Raji (cell line): ENCODE measurements around the gene ADCY3.

Experiments used
- POLR2A ChIP-seq: IDR thresholded peaks from 2 replicates; pipeline ENCODE4 v1.6.1; 2011; ENCODE audit warnings: low read depth, low read length, control low read depth; ENCODE audit not compliant: insufficient read depth

Gene ADCY3

GRCh38 chr2:24920098-24920808, at the start of gene ADCY3:
TSS of gene ADCY3 (minus strand) at chr2:24920237. CDS start at chr2:24918987, 1,250 bp downstream.
- no peak; the same call in none of the 2 replicates for TF ChIP-seq POLR2A

GRCh38 chr2:24969784-24970183, 49.7 kb upstream of the ADCY3 start:
- TF ChIP-seq POLR2A, result no peak

DNA sequence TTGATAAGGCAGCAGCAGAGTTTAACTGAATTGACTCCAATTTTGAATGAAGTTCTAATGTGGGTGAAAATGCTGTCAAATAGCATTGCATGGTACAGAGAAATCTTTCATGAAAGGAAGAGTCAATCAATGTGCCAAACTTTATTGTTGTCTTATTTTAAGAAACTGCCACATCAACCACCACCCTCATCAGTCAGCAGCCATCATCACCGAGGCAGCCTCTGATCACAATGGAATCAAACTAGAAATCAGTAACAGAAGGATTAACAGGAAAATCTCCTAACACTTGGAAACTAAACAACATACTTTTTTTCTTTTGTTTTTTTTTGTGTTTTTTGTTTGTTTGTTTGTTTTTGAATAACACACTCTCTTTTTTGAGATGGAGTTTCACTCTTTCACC, 41.9 kb upstream of the ADCY3 start:
- no peak for TF ChIP-seq POLR2A

DNA sequence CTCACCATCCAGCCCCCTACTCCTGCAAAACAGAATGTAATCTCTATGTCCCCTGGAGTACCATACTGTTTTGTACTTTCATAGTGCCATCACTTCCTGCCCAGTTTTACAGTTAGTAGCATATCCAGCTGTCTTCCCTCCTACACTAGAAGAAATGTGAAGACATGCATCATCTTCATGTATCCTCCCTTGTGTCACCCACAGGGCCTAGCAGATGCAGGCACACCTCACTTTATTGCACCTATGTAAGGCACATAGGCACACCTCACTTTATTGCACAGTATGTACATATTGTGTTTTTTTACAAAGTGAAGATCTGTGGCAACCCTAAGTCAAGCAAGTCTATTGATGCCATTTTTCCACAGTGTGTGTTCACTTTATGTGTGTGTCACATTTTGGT, 39.7 kb upstream of the ADCY3 start:
- TF ChIP-seq POLR2A, result no peak

GRCh38 chr2:24958411-24958935, 38.4 kb upstream of the ADCY3 start:
- no peak for TF ChIP-seq POLR2A

- no peak for TF ChIP-seq POLR2A
Measured at GRCh38 chr2:24957976-24958375, 37.9 kb upstream of the ADCY3 start.

GRCh38 chr2:24957221-24957620, 37.2 kb upstream of the ADCY3 start:
- no peak for TF ChIP-seq POLR2A

GRCh38 chr2:24955921-24956320, 35.9 kb upstream of the ADCY3 start:
- TF ChIP-seq POLR2A, result no peak

- no peak for TF ChIP-seq POLR2A
Measured at GRCh38 chr2:24955232-24955631, 35.2 kb upstream of the ADCY3 start.

GRCh38 chr2:24950102-24950501, 30.1 kb upstream of the ADCY3 start:
- no peak for TF ChIP-seq POLR2A

DNA sequence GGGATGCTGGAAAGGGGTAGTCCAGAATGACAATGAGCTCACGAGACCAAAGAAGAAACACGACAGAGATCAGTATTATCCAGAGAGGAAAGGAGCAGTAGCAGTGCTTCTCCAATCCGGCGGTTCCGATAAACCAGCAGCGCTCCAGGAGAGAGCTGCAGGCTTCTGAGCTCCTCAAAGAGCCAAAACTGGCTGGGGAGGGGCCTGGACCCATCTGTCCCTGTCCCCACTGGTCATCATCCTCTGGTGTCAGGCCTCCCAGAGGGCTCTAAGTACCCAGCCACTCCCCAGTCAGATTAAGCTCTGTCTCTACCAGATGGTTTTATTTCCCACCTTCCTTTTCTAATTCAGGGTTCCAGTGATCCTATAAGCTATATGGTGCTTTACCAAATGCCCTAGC, 28.5 kb upstream of the ADCY3 start:
- no peak for TF ChIP-seq POLR2A

DNA sequence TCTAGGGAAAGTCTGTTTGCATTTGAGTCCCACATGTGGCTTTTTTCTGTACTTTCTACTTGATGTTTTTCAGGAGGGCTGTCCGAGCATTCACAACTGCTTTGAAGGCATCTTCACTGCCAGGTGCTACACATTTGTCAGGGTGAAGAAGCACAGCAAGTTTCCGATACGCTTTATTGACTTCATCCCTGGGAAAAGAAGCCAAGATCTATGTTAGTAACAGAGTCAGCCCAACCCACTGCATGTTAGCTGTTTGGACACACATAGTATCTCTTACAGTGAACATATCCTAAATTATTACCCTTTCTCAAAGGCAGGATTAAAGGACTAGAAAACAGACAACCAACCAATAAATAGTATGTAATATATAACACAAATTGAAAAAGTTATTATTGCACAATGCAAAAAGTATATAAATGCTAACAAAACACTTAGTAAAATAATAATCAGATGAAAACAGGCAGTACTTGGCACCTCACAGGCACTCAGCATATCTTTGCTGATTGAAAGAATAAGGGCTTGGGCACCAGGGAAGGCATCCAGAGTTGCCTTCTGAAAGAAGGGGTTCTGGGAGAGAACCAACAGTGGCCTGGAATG, 27.6 kb upstream of the ADCY3 start:
- TF ChIP-seq POLR2A, result no peak

DNA sequence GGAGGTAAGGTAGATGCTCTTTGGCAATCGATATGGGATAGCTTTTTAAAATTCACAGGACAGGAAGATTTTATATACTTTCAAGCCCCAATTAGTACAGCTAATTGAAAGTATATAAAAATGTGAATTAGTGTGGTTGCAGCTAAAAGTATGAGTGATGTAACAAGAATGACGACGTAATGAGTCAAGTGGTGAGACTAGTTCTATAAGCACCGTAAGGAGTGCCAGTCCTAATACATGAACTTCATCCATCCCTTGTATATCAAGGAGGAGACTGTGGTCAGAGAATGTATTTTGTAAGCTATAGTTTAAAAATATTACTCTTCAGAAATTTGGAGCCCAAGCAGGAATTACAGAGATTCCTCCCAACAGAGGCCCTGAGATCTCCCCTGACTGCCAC, 25.9 kb upstream of the ADCY3 start:
- TF ChIP-seq POLR2A, result no peak

GRCh38 chr2:24943427-24944053, 23.5 kb upstream of the ADCY3 start:
- TF ChIP-seq POLR2A, result no peak

GRCh38 chr2:24939353-24939752, 19.3 kb upstream of the ADCY3 start:
- TF ChIP-seq POLR2A, result no peak

GRCh38 chr2:24937236-24937635, 17.2 kb upstream of the ADCY3 start:
- no peak for TF ChIP-seq POLR2A
